ENCODE measurements around the gene FPGS.

Gene FPGS

GRCh38 chr9:127790094-127790855 lies 12.4 kb upstream of the FPGS start:
- no peak for DNase-seq

GRCh38 chr9:127791085-127791484 lies 11.6 kb upstream of the FPGS start:
- no peak for DNase-seq

- no peak for DNase-seq
These were observed 10.2 kb upstream of the FPGS start for GRCh38 chr9:127792417-127793031.

- DNase-seq: no peak
These were observed 9.5 kb upstream of the FPGS start for GRCh38 chr9:127793093-127793708.

GRCh38 chr9:127794001-127794791 lies 8.5 kb upstream of the FPGS start:
- no peak for DNase-seq

GRCh38 chr9:127796225-127796813 lies 6.4 kb upstream of the FPGS start:
- DNase-seq: no peak

GRCh38 chr9:127796852-127797370 lies 5.8 kb upstream of the FPGS start:
- no peak for DNase-seq

- DNase-seq: no peak
These were observed 617 bp upstream of the FPGS start for GRCh38 chr9:127801955-127802575.

GRCh38 chr9:127803507-127804352 lies 1.0 kb downstream of the FPGS start:
- no peak for DNase-seq

- DNase-seq: peak; percentile 48
These were observed 2.9 kb downstream of the FPGS start for GRCh38 chr9:127805620-127806019.

- no peak for DNase-seq
These were observed 4.2 kb downstream of the FPGS start for GRCh38 chr9:127806871-127807270.

GRCh38 chr9:127808347-127809001 lies 5.8 kb downstream of the FPGS start:
- DNase-seq: no peak

GRCh38 chr9:127809002-127809539 lies 6.4 kb downstream of the FPGS start:
- DNase-seq: no peak

GRCh38 chr9:127809540-127810377 lies 7.1 kb downstream of the FPGS start:
- DNase-seq: no peak

GRCh38 chr9:127810378-127811187 lies 7.9 kb downstream of the FPGS start:
- no peak for DNase-seq

GRCh38 chr9:127812011-127812410 lies 9.3 kb downstream of the FPGS start:
- DNase-seq: no peak

GRCh38 chr9:127812936-127813675 lies 10.4 kb downstream of the FPGS start:
- no peak for DNase-seq

Measured in NCI-H510A (cell line).